B cell (primary cell): ENCODE data around the gene CCL19.

Experiments
- CTCF ChIP-seq: fragments of 200-600 bp; IDR thresholded peaks from one replicate; pipeline ENCODE4 v1.8.0; 2022; ENCODE audit warnings: antibody characterized with exemption, mild to moderate bottlenecking
- EZH2 ChIP-seq: IDR thresholded peaks from 2 replicates; pipeline ENCODE4 v1.6.1; 2012; ENCODE audit warnings: borderline replicate concordance, low read depth, mild to moderate bottlenecking, moderate library complexity, low read length; ENCODE audit not compliant: insufficient read depth, poor library complexity, severe bottlenecking

DNA sequence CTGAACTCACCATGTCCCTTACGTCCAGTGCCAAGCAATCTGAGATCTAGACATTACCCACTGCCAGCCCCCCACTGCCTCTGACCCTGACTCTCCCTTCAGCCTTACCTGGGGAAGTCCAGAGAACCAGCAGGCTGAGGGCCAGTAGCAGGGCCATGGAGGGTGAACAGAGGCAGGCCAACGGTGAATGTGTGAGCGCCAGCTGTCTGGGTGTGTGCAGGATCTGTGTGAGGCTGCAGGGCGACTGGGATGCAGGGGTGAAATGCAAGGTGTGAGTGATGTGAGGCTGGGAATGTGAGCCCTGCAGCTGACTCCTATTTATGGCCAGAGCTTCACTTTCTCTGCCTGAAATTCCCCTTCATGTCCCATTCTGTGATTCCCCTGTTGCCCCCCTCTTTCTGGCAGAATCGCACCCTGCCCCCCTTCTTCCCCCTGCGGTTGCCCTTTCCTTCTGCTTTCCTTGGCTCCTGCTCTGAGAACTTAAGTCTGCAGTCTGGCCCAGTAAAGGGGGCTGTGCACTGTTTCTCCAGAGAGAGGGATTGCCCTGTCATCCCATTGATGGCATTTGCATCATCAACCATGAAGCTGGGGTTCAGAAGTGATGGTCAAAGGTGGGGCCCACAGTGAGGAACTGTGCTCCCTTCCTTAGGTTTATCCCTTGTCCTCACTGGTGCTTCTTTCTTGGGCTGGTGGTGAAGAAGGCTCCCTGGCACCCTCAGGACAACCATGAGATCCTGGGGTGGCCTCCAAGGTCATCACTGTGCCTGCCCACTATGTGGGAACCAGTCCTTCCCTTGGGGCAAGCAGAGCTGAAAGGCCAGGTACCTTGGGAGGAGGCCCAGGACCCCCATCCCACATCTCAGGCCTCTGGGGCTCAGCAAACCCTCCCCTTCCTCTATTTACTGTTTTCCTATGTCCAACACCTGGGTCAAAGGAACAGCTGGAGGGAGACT, at the start of gene CCL19:
- no peak for TF ChIP-seq CTCF
- no peak for TF ChIP-seq EZH2
